GM12878 (cell line): ENCODE results near the gene WDR17.

Experiments used
- CBX3 ChIP-seq: fragments of 200-600 bp; sonication (generic); IDR thresholded peaks from 2 replicates; pipeline ENCODE4 v1.6.1; 2016; ENCODE audit warnings: low read depth, borderline replicate concordance
- CHD2 ChIP-seq: IDR thresholded peaks from 2 replicates; pipeline ENCODE4 v1.6.1; 2011; ENCODE audit warnings: low read depth, low read length, improper control_type of control experiment, borderline replicate concordance
- FOXM1 ChIP-seq: IDR thresholded peaks from 2 replicates; pipeline ENCODE4 v1.6.1; 2012; ENCODE audit warnings: low read depth, mild to moderate bottlenecking, inconsistent platforms, low read length, moderate library complexity
- NRF1 ChIP-seq: conservative IDR thresholded peaks from 2 replicates; pipeline ENCODE4 v1.6.1; 2011; ENCODE audit warnings: mild to moderate bottlenecking, low read depth, low read length, improper control_type of control experiment

- TF ChIP-seq CBX3 = no peak
- no peak for TF ChIP-seq NRF1
- TF ChIP-seq CHD2 = no peak
- no peak for TF ChIP-seq FOXM1
Measured at GRCh38 chr4:176042195-176042594, 23.4 kb upstream of the WDR17 start.
